Measurements from ENCODE around the gene LTK.

DNA sequence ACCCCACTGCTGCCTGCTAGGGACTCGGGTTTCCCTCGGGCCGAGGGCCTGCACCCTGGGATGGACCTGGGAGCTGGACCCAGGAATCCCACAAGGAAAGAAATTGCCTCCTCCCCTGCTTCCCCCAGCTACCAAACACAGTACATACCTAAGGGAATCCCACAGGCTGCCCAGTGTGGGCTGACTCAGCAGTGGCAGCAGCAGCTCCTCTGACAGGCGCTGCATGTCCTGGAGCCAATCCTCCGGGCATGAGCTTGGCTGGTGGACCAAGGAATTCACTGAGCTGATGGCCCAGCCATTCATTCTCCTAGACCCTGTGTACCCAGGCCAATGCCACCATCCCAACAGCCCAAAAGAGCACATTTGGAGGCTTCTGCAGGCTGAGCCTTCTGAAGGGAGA is 9.5 kb upstream of the LTK start:
- no peak for TF ChIP-seq EZH2 (IDR thresholded peaks at IDR 0.05; ENCODE audit: borderline replicate concordance, low read length)
- TF ChIP-seq, protein P1, sequence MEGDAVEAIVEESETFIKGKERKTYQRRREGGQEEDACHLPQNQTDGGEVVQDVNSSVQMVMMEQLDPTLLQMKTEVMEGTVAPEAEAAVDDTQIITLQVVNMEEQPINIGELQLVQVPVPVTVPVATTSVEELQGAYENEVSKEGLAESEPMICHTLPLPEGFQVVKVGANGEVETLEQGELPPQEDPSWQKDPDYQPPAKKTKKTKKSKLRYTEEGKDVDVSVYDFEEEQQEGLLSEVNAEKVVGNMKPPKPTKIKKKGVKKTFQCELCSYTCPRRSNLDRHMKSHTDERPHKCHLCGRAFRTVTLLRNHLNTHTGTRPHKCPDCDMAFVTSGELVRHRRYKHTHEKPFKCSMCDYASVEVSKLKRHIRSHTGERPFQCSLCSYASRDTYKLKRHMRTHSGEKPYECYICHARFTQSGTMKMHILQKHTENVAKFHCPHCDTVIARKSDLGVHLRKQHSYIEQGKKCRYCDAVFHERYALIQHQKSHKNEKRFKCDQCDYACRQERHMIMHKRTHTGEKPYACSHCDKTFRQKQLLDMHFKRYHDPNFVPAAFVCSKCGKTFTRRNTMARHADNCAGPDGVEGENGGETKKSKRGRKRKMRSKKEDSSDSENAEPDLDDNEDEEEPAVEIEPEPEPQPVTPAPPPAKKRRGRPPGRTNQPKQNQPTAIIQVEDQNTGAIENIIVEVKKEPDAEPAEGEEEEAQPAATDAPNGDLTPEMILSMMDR (IDR thresholded peaks at IDR 0.05; ENCODE audit: low read length): no peak
